KMS-11 (cell line): ENCODE results near the gene DCST2.

Experiments used
- H2AFZ ChIP-seq: fragments of 200-600 bp; sonication (generic); 2 replicates; pipeline ENCODE4 v1.6.1; 2016; ENCODE audit warnings: antibody characterized with exemption, mixed run types, low read depth
- H3K27ac ChIP-seq: fragments of 200-600 bp; sonication (generic); 2 replicates; pipeline ENCODE4 v1.6.1; 2016; ENCODE audit warnings: mild to moderate bottlenecking, mixed run types
- H3K27me3 ChIP-seq: fragments of 200-600 bp; sonication (generic); 2 replicates; pipeline ENCODE4 v1.6.1; 2017; ENCODE audit warnings: mild to moderate bottlenecking, low read depth, mixed run types, moderate library complexity; ENCODE audit not compliant: insufficient read depth
- H3K36me3 ChIP-seq: fragments of 200-600 bp; sonication (generic); 2 replicates; pipeline ENCODE4 v1.6.1; 2017; ENCODE audit warnings: mild to moderate bottlenecking, mixed run types; ENCODE audit not compliant: insufficient read depth
- H3K4me1 ChIP-seq: fragments of 200-600 bp; sonication (generic); 2 replicates; pipeline ENCODE4 v1.6.1; 2016; ENCODE audit warnings: mild to moderate bottlenecking, low read depth, mixed run types; ENCODE audit not compliant: poor library complexity, severe bottlenecking
- H3K4me2 ChIP-seq: fragments of 200-600 bp; sonication (generic); 2 replicates; pipeline ENCODE4 v1.7.0; 2016; ENCODE audit warnings: mild to moderate bottlenecking, mixed run types
- H3K4me3 ChIP-seq: fragments of 200-600 bp; sonication (generic); IDR thresholded peaks from 2 replicates; pipeline ENCODE4 v1.6.1; 2017; ENCODE audit warnings: low read depth, low read length, mixed read lengths; ENCODE audit not compliant: insufficient read depth
- H3K79me2 ChIP-seq: fragments of 200-600 bp; sonication (generic); 2 replicates; pipeline ENCODE4 v1.6.1; 2016; ENCODE audit warnings: low read depth, mixed run types; ENCODE audit not compliant: insufficient read depth
- H3K9ac ChIP-seq: fragments of 200-600 bp; sonication (generic); 2 replicates; pipeline ENCODE4 v1.6.1; 2016; ENCODE audit warnings: mild to moderate bottlenecking, mixed run types
- H4K20me1 ChIP-seq: fragments of 200-600 bp; sonication (generic); 2 replicates; pipeline ENCODE4 v1.6.1; 2016; ENCODE audit warnings: mild to moderate bottlenecking, mixed run types; ENCODE audit not compliant: insufficient read depth
- CTCF ChIP-seq: fragments of 200-600 bp; sonication (generic); conservative IDR thresholded peaks from 2 replicates; pipeline ENCODE4 v1.6.1; 2017; ENCODE audit warnings: low read depth, mild to moderate bottlenecking, antibody characterized with exemption, low read length, moderate library complexity, mixed read lengths

DCST2 gene

GRCh38 chr1:155064832-155065429, 31.4 kb upstream of the DCST2 start:
- Histone ChIP-seq H3K4me2 (peak overlapping the region; percentile 99), H3K79me2 (no peaks in the 10 kb centered on the region), H3K4me1 (peaks cover 36% of the 10 kb centered on the region), H2AFZ (no peak overlapping the region), H4K20me1 (no peaks in the 10 kb centered on the region), H3K27me3 (no peaks in the 10 kb centered on the region), H3K9ac (no peak overlapping the region), H3K36me3 (no peaks in the 10 kb centered on the region), H3K4me3 (no peak overlapping the region), H3K27ac (no peak overlapping the region)
- TF ChIP-seq CTCF: no peak

- Histone ChIP-seq H3K79me2 (no peaks in the 10 kb centered on the region), H3K4me3 (peak overlapping the region; percentile 98), H3K27ac (peak overlapping the region; percentile 34; the same call in 1 of the 2 replicates), H3K27me3 (no peaks in the 10 kb centered on the region), H2AFZ (peak overlapping the region; percentile 84), H3K36me3 (no peaks in the 10 kb centered on the region), H4K20me1 (no peaks in the 10 kb centered on the region), H3K9ac (peak overlapping the region; percentile 33; the same call in 1 of the 2 replicates), H3K4me2 (peak overlapping the region; percentile 99), H3K4me1 (peaks cover 30% of the 10 kb centered on the region)
- no peak for TF ChIP-seq CTCF
These were observed 30.7 kb upstream of the DCST2 start for GRCh38 chr1:155064111-155064831.

DNA sequence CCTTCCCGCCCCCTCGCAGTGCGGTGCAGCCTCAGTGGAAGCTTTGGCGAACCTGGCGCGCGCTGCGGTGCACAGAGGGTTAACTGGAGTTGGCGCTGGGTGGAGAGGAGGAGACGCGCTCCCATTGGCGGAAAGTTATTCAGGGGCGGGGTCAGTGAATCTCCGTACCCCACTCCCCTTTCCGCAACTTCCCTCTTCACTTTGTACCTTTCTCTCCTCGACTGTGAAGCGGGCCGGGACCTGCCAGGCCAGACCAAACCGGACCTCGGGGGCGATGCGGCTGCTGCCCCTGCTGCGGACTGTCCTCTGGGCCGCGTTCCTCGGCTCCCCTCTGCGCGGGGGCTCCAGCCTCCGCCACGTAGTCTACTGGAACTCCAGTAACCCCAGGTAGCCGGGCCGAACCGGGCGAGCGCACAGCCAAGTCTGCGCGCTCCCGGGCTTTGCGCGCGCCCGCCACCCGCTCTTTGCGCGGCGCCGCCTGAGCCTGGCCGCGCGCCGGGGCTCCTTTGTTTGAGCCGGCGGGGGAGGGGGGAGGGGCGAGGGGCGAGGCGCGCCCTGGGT, 30.0 kb upstream of the DCST2 start, which contains the start of gene EFNA4:
EFNA4 (plus strand) TSS at position 191 of the 561 bp plus-strand sequence; CDS start at position 275, 84 bp downstream.
- no peaks in the 10 kb centered on the region for H4K20me1 ChIP-seq
- TF ChIP-seq CTCF: no peak
- H3K79me2 ChIP-seq: no peaks in the 10 kb centered on the region
- H3K27ac ChIP-seq: peak within 1 kb of the TSS; percentile 34; the same call in 1 of the 2 replicates
- peak within 1 kb of the TSS; percentile 98 for H3K4me3 ChIP-seq
- no peaks in the 10 kb centered on the region for H3K36me3 ChIP-seq
- peak within 1 kb of the TSS; percentile 99 for H3K4me2 ChIP-seq
- H3K27me3 ChIP-seq: no peaks in the 10 kb centered on the region
- peaks cover 30% of the 10 kb centered on the region for H3K4me1 ChIP-seq
- peak within 1 kb of the TSS; percentile 84 for H2AFZ ChIP-seq
- peak within 1 kb of the TSS; percentile 33; the same call in 1 of the 2 replicates for H3K9ac ChIP-seq

DNA sequence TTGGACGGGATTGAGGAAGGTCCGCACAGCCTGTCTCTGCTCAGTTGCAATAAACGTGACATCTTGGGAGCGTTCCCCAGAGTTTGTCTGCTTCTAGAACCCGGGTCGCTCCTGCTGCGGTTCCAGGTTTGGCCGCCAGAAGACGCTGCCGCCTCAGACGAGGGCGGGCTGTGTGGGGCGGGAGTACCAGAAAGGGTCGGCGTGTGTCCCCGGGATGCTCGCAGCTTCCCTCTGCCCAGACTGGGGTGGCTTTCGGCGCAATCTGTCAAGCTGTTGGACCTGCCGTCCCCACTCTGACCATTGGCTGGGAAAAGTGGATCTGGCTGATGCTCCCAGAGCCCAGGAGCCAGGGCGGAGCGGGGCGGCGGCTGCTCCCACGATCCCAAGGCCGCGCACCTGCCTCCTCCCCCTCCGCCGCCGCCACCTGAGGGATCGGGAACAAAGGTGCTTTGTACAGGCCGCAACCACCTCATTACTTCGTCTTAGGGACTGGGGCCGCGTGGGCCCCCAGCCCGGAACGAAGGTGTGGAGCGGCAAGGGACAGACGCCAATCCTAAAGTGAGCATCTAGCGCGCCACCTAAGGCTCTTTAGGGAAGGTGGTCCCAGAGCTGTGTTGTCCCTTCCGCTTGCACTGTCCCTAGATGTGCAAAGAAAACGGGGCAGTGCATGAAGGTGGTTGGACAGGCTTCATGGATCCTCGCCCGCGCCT, 29.3 kb upstream of the DCST2 start:
- H3K27ac ChIP-seq: peak overlapping the region; percentile 9; the same call in 1 of the 2 replicates
- peaks cover 37% of the 10 kb centered on the region for H3K4me1 ChIP-seq
- H3K79me2 ChIP-seq: no peaks in the 10 kb centered on the region
- peak overlapping the region; percentile 99 for H3K4me2 ChIP-seq
- peak overlapping the region; percentile 84 for H2AFZ ChIP-seq
- peak overlapping the region; percentile 17; the same call in 1 of the 2 replicates for H3K9ac ChIP-seq
- peak; percentile 90 for TF ChIP-seq CTCF
- no peaks in the 10 kb centered on the region; the same call in 1 of the 2 replicates for H3K36me3 ChIP-seq
- H3K27me3 ChIP-seq: no peaks in the 10 kb centered on the region
- no peaks in the 10 kb centered on the region for H4K20me1 ChIP-seq
- peak overlapping the region; percentile 98 for H3K4me3 ChIP-seq
